Mucosa of descending colon (tissue), 3 donors: ENCODE results near the gene GGT5. TPM values are rescaled to one million over a fixed set of nuclear protein-coding genes. Genes with fewer than 3 reads are reported as not detected.
"Not testable (repeated sequence)": the region's sequence is repeated elsewhere in the genome, so short reads cannot be mapped to it uniquely, and the experiment has no call there.

Experiments
- ATAC-seq: fragments of 200-7000 bp; cut with Tn5 transposase; one replicate; pipeline ENCODE4 v1.9.1; 2020; ENCODE audit warnings: mild to moderate bottlenecking, moderate library complexity
- DNase-seq, 3 donors: peaks; one replicate each; pipeline ENCODE4 v3.0.0-alpha.2; 2020
- H3K36me3 ChIP-seq: fragments of 200-600 bp; one replicate; pipeline ENCODE4 v1.8.0; 2021; ENCODE audit warnings: low read depth, mild to moderate bottlenecking
- H3K4me1 ChIP-seq: fragments of 200-600 bp; one replicate; pipeline ENCODE4 v1.8.0; 2021; ENCODE audit warnings: low read depth, mild to moderate bottlenecking
- H3K4me3 ChIP-seq: fragments of 200-600 bp; one replicate; pipeline ENCODE4 v1.8.0; 2021; ENCODE audit warnings: mild to moderate bottlenecking
- H3K9me3 ChIP-seq: fragments of 200-600 bp; one replicate; pipeline ENCODE4 v1.8.0; 2021; ENCODE audit warnings: mild to moderate bottlenecking
- intact Hi-C, 2 donors: fragments of 100-400 bp; cut with DNase I in 1 of 2; cut with micrococcal nuclease in 1 of 2; formaldehyde crosslinking; loops; one replicate each; pipeline versions ENCODE4 v1.11.0 to v1.11.1; 2022; cut with DNase I, micrococcal nuclease
- total RNA-seq, 3 donors: library from RNA; stranded (reverse); fragmentation: NEBNext Ultra II Directional in 2 of 3; extraction: Animal tissue kit (Norgen Biotek cat#: 25700) in 2 of 3; gene quantifications; one replicate each; pipeline versions ENCODE4 v1.2.1 to v1.2.4, GENCODE V29; 2021 to 2023
- TF ChIP-seq, protein P1 (sequence below): fragments of 200-600 bp; IDR thresholded peaks from one replicate; pipeline ENCODE4 v1.8.0; 2022; ENCODE audit warnings: antibody characterized with exemption, mild to moderate bottlenecking
- donor health status: DM: no; HTN: no; CAD: no; lungs with moderate emphysema.
- donor health status: DM: no; HTN: no; CAD: no.
- donor health status: DM: no; HTN: yes; CAD: no.

GGT5 gene
- total RNA-seq, 3 donors from 2014 or later, result 2.3 to 14.7 (median 6.6) TPM

DNA sequence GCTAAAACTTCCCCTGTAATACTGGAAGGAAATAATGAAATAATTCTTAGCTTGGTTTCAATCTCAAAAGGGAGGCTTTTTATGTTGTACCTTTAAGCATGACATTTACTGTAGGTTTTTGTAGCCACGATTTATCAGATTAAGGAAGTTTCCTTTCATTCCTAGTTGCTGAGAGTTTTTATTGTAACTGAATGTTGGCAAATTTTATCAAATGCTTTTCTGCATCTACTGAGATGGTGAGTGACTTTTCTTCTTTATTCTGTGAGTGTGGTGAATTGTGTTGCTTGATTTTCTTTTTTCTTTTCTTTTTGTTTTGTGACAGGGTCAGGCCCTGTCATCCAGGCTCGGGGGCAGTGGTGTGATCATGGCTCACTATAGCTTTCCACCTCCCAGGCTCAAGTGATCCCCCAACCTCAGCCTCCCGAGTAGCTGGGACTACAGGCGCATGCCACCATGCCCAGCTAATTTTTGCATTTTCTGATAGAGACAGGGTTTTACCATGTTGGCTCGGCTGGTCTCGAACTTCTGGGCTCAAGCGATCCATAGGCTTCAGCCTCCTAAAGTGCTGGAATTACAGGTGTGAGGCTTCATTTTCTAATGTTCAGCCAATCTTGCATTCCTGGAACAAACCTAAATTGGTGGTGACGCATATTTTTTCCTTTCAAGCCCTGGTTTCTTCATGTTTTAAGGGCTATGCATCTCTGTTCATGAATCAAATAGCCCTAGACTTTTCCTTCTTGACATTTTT is 37.4 kb downstream of the GGT5 start:
- Histone ChIP-seq H3K36me3 (no peaks in the 10 kb centered on the region), H3K9me3 (no peaks in the 10 kb centered on the region), H3K4me3 (no peak overlapping the region), H3K4me1 (peaks cover 14% of the 10 kb centered on the region)
- TF ChIP-seq, protein P1, sequence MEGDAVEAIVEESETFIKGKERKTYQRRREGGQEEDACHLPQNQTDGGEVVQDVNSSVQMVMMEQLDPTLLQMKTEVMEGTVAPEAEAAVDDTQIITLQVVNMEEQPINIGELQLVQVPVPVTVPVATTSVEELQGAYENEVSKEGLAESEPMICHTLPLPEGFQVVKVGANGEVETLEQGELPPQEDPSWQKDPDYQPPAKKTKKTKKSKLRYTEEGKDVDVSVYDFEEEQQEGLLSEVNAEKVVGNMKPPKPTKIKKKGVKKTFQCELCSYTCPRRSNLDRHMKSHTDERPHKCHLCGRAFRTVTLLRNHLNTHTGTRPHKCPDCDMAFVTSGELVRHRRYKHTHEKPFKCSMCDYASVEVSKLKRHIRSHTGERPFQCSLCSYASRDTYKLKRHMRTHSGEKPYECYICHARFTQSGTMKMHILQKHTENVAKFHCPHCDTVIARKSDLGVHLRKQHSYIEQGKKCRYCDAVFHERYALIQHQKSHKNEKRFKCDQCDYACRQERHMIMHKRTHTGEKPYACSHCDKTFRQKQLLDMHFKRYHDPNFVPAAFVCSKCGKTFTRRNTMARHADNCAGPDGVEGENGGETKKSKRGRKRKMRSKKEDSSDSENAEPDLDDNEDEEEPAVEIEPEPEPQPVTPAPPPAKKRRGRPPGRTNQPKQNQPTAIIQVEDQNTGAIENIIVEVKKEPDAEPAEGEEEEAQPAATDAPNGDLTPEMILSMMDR, result no peak
- intact Hi-C loops, result no loop called here
- ATAC-seq (peak; percentile 23), DNase-seq (no peak)

DNA sequence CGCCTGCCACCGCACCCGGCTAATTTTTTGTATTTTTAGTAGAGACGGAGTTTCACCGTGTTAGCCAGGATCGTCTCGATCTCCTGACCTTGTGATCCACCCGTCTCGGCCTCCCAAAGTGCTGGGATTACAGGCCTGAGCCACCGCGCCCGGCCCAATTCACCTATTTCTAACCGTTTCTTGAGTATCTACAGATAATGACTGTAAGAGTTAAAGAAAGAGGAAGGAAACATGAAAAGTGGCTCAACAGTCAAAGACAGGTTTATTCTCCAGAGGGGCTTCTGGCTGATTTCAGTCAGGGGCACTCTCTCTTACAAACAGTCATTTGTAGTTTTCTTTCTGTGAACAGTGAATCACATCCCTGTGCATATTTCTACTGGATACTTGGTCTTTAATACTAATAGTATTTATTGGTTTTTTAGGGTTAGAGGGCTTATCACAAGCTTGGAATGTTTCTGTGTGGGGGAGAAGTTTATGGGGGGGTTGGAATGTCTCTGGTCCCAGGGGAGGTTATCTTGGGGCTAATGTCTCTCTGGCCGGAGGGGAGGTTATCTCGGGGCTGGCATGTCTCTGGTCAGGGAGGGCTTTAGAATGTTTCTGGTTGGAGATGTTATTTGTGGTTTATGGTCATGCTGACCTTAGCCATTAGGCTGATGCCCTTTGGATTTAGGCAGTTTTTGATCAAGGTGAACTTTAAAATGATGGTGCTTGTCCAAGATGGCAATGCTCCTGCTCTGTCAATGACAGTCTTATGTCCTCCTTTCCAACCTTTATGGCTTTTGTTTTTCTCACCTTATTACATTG is 38.2 kb downstream of the GGT5 start:
- H3K36me3 ChIP-seq, H3K9me3 ChIP-seq, H3K4me3 ChIP-seq, intact Hi-C loops, ATAC-seq, DNase-seq: not testable (repeated sequence)
- H3K4me1 ChIP-seq, result peaks cover 14% of the 10 kb centered on the region

DNA sequence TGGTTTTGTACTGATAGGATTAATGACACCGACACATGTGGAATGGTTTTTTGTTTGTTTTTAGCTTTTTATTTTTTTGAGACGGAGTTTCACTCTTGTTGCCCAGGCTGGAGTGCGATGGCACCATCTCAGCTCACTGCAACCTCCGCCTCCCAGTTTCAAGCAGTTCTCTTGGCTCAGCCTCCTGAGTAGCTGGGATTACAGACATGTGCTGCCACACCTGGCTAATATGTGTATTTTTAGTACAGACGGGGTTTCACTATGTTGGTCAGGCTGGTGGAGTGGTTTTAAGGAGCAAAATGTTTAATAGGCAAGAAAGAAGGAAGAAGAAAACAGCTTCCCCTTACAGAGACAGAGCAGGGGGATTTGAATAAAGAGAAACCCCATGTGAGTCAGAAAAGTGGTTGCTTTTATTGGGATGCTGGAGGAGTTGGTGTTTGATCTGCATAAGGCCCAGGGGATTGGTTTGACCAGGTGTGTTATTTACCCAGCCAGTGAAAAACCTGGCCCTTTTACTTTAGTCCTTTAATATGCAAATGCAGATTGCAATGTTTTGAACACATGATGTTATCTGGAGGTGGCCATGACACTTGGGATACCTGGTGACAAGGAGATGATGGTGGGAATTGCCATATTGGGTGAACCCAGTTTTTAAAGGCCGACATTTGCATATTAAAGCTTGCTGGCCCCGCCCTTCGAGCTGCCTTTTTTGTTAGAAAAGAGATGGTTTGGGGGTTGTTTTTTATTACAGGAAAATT is 39.3 kb downstream of the GGT5 start:
- Histone ChIP-seq H3K36me3 (no peaks in the 10 kb centered on the region), H3K4me1 (peaks cover 14% of the 10 kb centered on the region), H3K4me3 (no peak overlapping the region), H3K9me3 (no peaks in the 10 kb centered on the region)
- TF ChIP-seq, protein P1, result no peak
- no peak for ATAC-seq
- intact Hi-C loops, result no loop called here
- DNase-seq, result no peak

DNA sequence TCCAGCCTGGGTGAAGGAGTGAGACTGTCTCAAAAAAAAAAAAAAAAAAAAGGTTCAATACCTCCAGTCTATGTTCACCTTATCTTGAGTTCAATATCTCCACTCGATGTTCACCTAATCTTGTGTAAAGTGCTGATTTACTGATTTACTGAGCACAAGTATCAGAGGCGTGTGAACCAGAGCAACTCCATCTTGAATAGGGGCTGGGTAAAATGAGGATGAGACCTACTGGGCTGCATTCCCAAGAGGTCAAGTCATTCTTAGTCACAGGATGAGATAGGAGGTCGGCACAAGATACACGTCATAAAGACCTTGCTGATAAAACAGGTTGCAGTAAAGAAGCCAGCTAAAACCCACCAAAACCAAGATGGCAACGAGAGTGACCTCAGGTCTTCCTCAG is 41.0 kb downstream of the GGT5 start:
- H3K9me3 ChIP-seq, H3K36me3 ChIP-seq, DNase-seq, H3K4me3 ChIP-seq, ATAC-seq, intact Hi-C loops: not testable (repeated sequence)
- H3K4me1 ChIP-seq, result peaks cover 14% of the 10 kb centered on the region

DNA sequence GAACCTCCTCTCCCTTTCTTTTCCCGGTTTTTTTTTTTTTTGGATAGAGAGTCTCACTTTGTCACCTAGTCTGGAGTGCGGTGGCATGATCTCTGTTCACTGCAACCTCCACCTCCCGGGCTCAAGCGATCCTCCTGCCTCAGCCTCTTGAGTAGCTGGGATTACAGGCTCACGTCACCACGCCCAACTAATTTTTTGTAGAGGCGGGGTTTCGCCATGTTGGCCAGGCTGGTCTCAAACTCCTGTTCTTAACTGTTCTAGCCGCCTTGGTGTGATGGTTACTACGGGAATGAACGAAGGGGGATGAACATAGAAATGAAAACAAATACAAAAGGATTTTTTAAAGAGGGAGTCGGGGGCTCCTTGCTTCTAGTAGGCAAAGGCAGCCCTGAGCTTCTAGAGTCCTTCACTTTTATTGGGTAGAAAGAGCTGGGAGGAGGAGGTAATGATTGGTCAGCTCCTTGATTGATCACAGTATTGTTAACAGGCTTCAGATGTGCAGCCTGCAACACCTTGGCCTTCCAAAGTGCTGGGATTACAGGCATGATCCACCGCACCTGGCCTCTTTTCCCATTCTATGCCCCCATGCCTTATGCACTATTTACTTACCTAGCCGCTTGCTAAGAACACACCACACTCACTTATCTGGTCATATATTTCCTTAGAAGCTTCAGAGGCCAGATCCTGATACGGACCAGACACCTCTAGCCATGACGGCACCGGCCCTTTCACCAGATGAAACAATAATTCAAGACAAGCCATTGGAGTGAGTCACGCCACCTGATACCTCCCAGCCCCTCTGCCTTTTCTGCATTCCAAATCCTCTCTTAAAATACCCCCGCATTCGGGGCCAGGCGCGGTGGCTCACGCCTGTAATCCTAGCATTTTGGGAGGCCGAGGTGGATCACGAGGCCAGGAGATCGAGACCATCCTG is 42.9 kb downstream of the GGT5 start:
- Histone ChIP-seq H3K4me1 (no peaks in the 10 kb centered on the region), H3K36me3 (no peaks in the 10 kb centered on the region), H3K4me3 (no peak overlapping the region), H3K9me3 (no peaks in the 10 kb centered on the region)
- no peak for ATAC-seq
- intact Hi-C loops, result no loop called here
- TF ChIP-seq, protein P1, result no peak
- DNase-seq, result no peak

DNA sequence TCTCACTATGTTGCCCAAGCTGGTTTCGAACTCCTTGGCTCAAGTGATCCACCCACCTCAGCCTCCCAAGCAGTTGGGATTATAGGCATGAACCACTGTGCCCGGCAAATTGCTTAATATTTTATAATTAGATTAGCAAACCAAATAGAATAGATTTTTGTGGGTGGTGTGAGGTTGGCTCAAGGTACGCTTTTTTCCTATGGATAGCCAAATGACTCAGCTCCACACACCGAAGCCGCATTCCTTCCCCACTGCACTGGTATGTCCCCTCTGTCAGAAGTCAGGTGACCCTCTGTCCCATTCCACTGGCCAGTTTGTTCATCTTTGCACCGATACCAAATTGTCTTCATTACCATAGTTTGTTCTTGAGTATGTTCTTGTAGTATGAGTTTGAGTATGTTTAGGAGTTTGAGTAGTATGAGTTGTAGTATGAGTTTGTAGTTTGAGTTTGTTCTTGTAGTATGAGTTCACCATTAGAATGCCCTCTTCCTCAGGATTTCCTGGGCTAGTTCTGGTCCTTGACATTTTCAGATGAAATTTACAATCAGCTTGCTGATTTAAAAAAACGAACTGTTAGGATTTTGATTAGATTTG is 44.2 kb downstream of the GGT5 start:
- peaks cover 4% of the 10 kb centered on the region for H3K4me1 ChIP-seq
- no peak overlapping the region for H3K4me3 ChIP-seq
- DNase-seq, result no peak
- no peaks in the 10 kb centered on the region for H3K9me3 ChIP-seq
- H3K36me3 ChIP-seq, result no peaks in the 10 kb centered on the region
- ATAC-seq, result no peak
- TF ChIP-seq, protein P1, result no peak
- intact Hi-C loops, result no loop called here
